Islet precursor cell (in vitro differentiated cells): ENCODE results near the gene SCGB1D1.

ENCODE experiments used
- DNase-seq: peaks from one replicate; pipeline ENCODE4 v3.0.0-alpha.2; 2018

Gene SCGB1D1

DNA sequence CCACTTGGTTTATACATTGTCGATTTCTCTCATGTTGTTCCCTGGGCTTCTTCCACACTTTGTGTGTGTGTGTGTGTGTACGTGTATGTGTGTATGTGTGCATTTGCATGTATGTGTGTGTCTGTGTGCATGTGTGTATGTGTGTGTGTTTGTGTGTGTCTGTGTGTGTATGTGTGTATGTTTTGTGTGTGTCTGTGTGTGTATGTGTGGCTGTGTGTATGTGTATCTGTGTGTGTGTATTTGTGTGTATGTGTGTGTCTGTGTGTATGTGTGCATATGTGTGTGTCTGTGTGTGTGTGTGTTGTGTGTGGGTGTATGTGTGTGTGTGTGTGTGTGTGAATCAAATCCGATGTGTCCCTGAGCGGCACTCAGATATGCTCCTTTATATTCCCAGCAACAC is 47.5 kb downstream of the SCGB1D1 start:
- DNase-seq: no peak

- no peak for DNase-seq
Measured at GRCh38 chr11:62238151-62238550, 48.1 kb downstream of the SCGB1D1 start.

DNA sequence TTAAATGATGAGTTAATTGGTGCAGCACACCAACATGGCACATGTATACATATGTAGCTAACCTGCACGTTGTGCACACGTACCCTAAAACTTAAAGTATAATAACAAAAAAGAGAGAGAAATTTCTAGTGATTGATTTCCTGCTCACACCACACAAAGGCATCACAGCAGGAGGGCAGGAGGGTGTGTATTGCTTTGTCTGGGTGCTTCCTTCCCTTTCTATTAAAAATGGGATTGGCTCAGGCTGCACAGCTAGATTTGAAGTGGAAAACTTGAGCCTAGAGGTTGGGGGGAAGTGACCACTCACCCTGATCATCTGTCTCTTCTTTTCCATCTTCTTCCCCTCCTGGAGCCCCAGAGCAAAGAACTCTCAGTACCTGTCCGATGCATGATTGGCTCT is 51.1 kb downstream of the SCGB1D1 start:
- DNase-seq: no peak

DNA sequence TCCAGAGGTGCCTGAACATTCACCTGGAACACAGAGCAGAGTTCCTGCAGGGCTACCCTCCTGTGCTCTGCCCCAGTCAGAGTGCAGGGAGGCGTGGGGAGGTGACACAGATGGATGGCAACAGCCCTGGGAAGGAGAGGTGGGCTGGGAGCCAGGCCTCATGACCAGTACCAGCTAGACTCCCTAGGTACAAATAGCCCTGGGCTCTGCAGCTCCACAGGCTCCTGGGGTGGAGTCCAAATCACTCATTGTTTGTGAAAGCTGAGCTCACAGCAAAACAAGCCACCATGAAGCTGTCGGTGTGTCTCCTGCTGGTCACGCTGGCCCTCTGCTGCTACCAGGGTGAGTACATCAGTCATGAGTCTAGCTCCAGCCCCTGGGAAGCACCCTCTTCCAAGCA is 52.0 kb downstream of the SCGB1D1 start, which contains the start of gene SCGB1D2:
TSS of gene SCGB1D2 (plus strand) at position 219 of the 400 bp plus-strand sequence. CDS start at position 288, 69 bp downstream.
- peak; percentile 62 for DNase-seq
